ENCODE results near the gene UIMC1.

Gene UIMC1

GRCh38 chr5:176901260-176902101 is 105.1 kb downstream of the UIMC1 start:
- Histone ChIP-seq H3K27me3 (ENCODE audit: low read depth) (no peaks in the 10 kb centered on the region), H3K4me1 (no peaks in the 10 kb centered on the region), H3K4me3 (no peak overlapping the region), H3K36me3 (replicated peaks) (peaks cover 24% of the 10 kb centered on the region), H3K9me3 (no peaks in the 10 kb centered on the region)
- in situ Hi-C loops (cut with MboI; ENCODE audit: low sequenced_read_pairs) = no loop called here
- DNase-seq (ENCODE audit: low spot score in 2 of 2) = no peak

- H3K36me3 ChIP-seq (replicated peaks) = peaks cover 18% of the 10 kb centered on the region
- DNase-seq (ENCODE audit: low spot score in 2 of 2) = no peak
- in situ Hi-C loops (cut with MboI; ENCODE audit: low sequenced_read_pairs) = no loop called here
- H3K27me3 ChIP-seq (ENCODE audit: low read depth) = no peaks in the 10 kb centered on the region
- H3K4me1 ChIP-seq = no peaks in the 10 kb centered on the region
- H3K4me3 ChIP-seq = no peak overlapping the region
- H3K9me3 ChIP-seq = no peaks in the 10 kb centered on the region
Observed at GRCh38 chr5:176900780-176901204, 105.8 kb downstream of the UIMC1 start.

- Histone ChIP-seq H3K9me3 (no peaks in the 10 kb centered on the region), H3K27me3 (ENCODE audit: low read depth) (no peaks in the 10 kb centered on the region), H3K4me3 (no peak overlapping the region), H3K36me3 (replicated peaks) (peaks cover 18% of the 10 kb centered on the region), H3K4me1 (no peaks in the 10 kb centered on the region)
- no peak for DNase-seq (ENCODE audit: low spot score in 2 of 2)
- in situ Hi-C loops (cut with MboI; ENCODE audit: low sequenced_read_pairs) = no loop called here
Observed at GRCh38 chr5:176899946-176900779, 106.4 kb downstream of the UIMC1 start.

GRCh38 chr5:176899296-176899891 is 107.2 kb downstream of the UIMC1 start, which contains the start of gene HK3:
Gene HK3 (minus strand): TSS chr5:176899346. CDS start chr5:176896159, 3,187 bp downstream.
- in situ Hi-C loops (cut with MboI; ENCODE audit: low sequenced_read_pairs) = no loop called here
- Histone ChIP-seq H3K36me3 (replicated peaks) (peaks cover 12% of the 10 kb centered on the region), H3K4me3 (no peak within 1 kb of the TSS), H3K4me1 (no peaks in the 10 kb centered on the region), H3K9me3 (no peaks in the 10 kb centered on the region), H3K27me3 (ENCODE audit: low read depth) (no peaks in the 10 kb centered on the region)
- no peak for DNase-seq (ENCODE audit: low spot score in 2 of 2)

- in situ Hi-C loops (cut with MboI; ENCODE audit: low sequenced_read_pairs) = no loop called here
- H3K4me1 ChIP-seq = no peaks in the 10 kb centered on the region
Observed at GRCh38 chr5:176897263-176897662, 109.3 kb downstream of the UIMC1 start.

GRCh38 chr5:176895831-176896230 is 110.7 kb downstream of the UIMC1 start:
- DNase-seq (ENCODE audit: low spot score in 2 of 2) = no peak

More at GRCh38 chr5:176897263-176897662, 109.3 kb downstream of the UIMC1 start:
- Histone ChIP-seq H3K27me3 (ENCODE audit: low read depth) (peaks cover under 1% of the 10 kb centered on the region; the same call in 1 of the 2 replicates), H3K9me3 (no peaks in the 10 kb centered on the region), H3K36me3 (replicated peaks) (no peaks in the 10 kb centered on the region), H3K4me3 (no peak overlapping the region)
- DNase-seq (ENCODE audit: low spot score in 2 of 2) = no peak

GRCh38 chr5:176894298-176894697 is 112.3 kb downstream of the UIMC1 start:
- Histone ChIP-seq H3K4me3 (no peak overlapping the region), H3K36me3 (replicated peaks) (no peaks in the 10 kb centered on the region), H3K4me1 (no peaks in the 10 kb centered on the region), H3K9me3 (no peaks in the 10 kb centered on the region), H3K27me3 (ENCODE audit: low read depth) (peaks cover 6% of the 10 kb centered on the region; the same call in 1 of the 2 replicates)
- in situ Hi-C loops (cut with MboI; ENCODE audit: low sequenced_read_pairs) = no loop called here
- no peak for DNase-seq (ENCODE audit: low spot score in 2 of 2)

More at GRCh38 chr5:176895831-176896230, 110.7 kb downstream of the UIMC1 start:
- no peaks in the 10 kb centered on the region for H3K36me3 ChIP-seq (replicated peaks)
- H3K4me1 ChIP-seq = no peaks in the 10 kb centered on the region
- H3K4me3 ChIP-seq = no peak overlapping the region
- in situ Hi-C loops (cut with MboI; ENCODE audit: low sequenced_read_pairs) = no loop called here
- peaks cover 6% of the 10 kb centered on the region; the same call in 1 of the 2 replicates for H3K27me3 ChIP-seq (ENCODE audit: low read depth)
- no peaks in the 10 kb centered on the region for H3K9me3 ChIP-seq

GRCh38 chr5:176892663-176893062 is 113.9 kb downstream of the UIMC1 start:
- DNase-seq (ENCODE audit: low spot score in 2 of 2) = no peak
- Histone ChIP-seq H3K27me3 (ENCODE audit: low read depth) (peaks cover 6% of the 10 kb centered on the region; the same call in 1 of the 2 replicates), H3K9me3 (no peaks in the 10 kb centered on the region), H3K4me3 (no peak overlapping the region), H3K36me3 (replicated peaks) (no peaks in the 10 kb centered on the region), H3K4me1 (no peaks in the 10 kb centered on the region)
- in situ Hi-C loops (cut with MboI; ENCODE audit: low sequenced_read_pairs) = no loop called here

- no peaks in the 10 kb centered on the region for H3K4me1 ChIP-seq
Observed at GRCh38 chr5:176891331-176891958, 115.1 kb downstream of the UIMC1 start.

GRCh38 chr5:176890455-176891330 is 115.9 kb downstream of the UIMC1 start:
- Histone ChIP-seq H3K4me1 (no peaks in the 10 kb centered on the region), H3K9me3 (no peaks in the 10 kb centered on the region), H3K27me3 (ENCODE audit: low read depth) (peaks cover 6% of the 10 kb centered on the region; the same call in 1 of the 2 replicates), H3K36me3 (replicated peaks) (no peaks in the 10 kb centered on the region), H3K4me3 (no peak overlapping the region)
- DNase-seq (ENCODE audit: low spot score in 2 of 2) = no peak
- in situ Hi-C loops (cut with MboI; ENCODE audit: low sequenced_read_pairs) = no loop called here

More at GRCh38 chr5:176891331-176891958, 115.1 kb downstream of the UIMC1 start:
- no peak for DNase-seq (ENCODE audit: low spot score in 2 of 2)
- Histone ChIP-seq H3K36me3 (replicated peaks) (no peaks in the 10 kb centered on the region), H3K27me3 (ENCODE audit: low read depth) (peaks cover 6% of the 10 kb centered on the region; the same call in 1 of the 2 replicates), H3K9me3 (no peaks in the 10 kb centered on the region), H3K4me3 (no peak overlapping the region)
- in situ Hi-C loops (cut with MboI; ENCODE audit: low sequenced_read_pairs) = no loop called here

- DNase-seq (ENCODE audit: low spot score in 2 of 2) = no peak
- no peaks in the 10 kb centered on the region for H3K9me3 ChIP-seq
- in situ Hi-C loops (cut with MboI; ENCODE audit: low sequenced_read_pairs) = no loop called here
- H3K36me3 ChIP-seq (replicated peaks) = no peaks in the 10 kb centered on the region
- H3K4me3 ChIP-seq = no peak overlapping the region
- no peaks in the 10 kb centered on the region for H3K4me1 ChIP-seq
- H3K27me3 ChIP-seq (ENCODE audit: low read depth) = peaks cover 12% of the 10 kb centered on the region
Observed at GRCh38 chr5:176889321-176890280, 117.0 kb downstream of the UIMC1 start.

- Histone ChIP-seq H3K4me1 (no peaks in the 10 kb centered on the region), H3K9me3 (no peaks in the 10 kb centered on the region), H3K36me3 (replicated peaks) (no peaks in the 10 kb centered on the region), H3K27me3 (ENCODE audit: low read depth) (peaks cover 16% of the 10 kb centered on the region), H3K4me3 (no peak overlapping the region)
- DNase-seq (ENCODE audit: low spot score in 2 of 2) = no peak
- in situ Hi-C loops (cut with MboI; ENCODE audit: low sequenced_read_pairs) = no loop called here
Observed at GRCh38 chr5:176888865-176889165, 117.8 kb downstream of the UIMC1 start.
